HUES64 (cell line): ENCODE data around the gene PCSK5.

ENCODE experiments used
- H3K27ac ChIP-seq: 2 replicates; pipeline ENCODE4 v1.7.0; 2013; ENCODE audit warnings: low read depth, low read length, inconsistent platforms
- H3K27me3 ChIP-seq: 2 replicates; pipeline ENCODE4 v1.6.1; 2013; ENCODE audit warnings: mild to moderate bottlenecking, low read length; ENCODE audit not compliant: insufficient read depth
- H3K36me3 ChIP-seq: 2 replicates; pipeline ENCODE4 v1.6.1; 2013; ENCODE audit warnings: mild to moderate bottlenecking, low read length; ENCODE audit not compliant: insufficient read depth
- H3K4me1 ChIP-seq: 2 replicates; pipeline ENCODE4 v1.6.1; 2013; ENCODE audit warnings: mild to moderate bottlenecking, low read length, moderate library complexity; ENCODE audit not compliant: insufficient read depth
- H3K4me3 ChIP-seq: 2 replicates; pipeline ENCODE4 v1.5.1; 2013; ENCODE audit warnings: mild to moderate bottlenecking, low read length, moderate library complexity
- H3K9ac ChIP-seq: 2 replicates; pipeline ENCODE4 v1.6.1; 2013; ENCODE audit warnings: mild to moderate bottlenecking, low read depth, low read length
- H3K9me3 ChIP-seq: 2 replicates; pipeline ENCODE4 v1.6.1; 2013; ENCODE audit warnings: low read depth, low read length; ENCODE audit not compliant: insufficient read depth
- WGBS: fragments of 150-250, 120-280 bp; methylation state at CpG from one replicate; pipeline ENCODE4 v1.1.7; 2013; ENCODE audit warnings: missing lambda C conversion rate; 5-methylcytosine and 5-hydroxymethylcytosine counted together

PCSK5 gene

GRCh38 chr9:76338418-76338817, 447.9 kb downstream of the PCSK5 start:
- Histone ChIP-seq H3K36me3 (no peaks in the 10 kb centered on the region), H3K9ac (no peak overlapping the region), H3K27ac (no peak overlapping the region), H3K9me3 (no peaks in the 10 kb centered on the region), H3K4me1 (peaks cover 4% of the 10 kb centered on the region; the same call in 1 of the 2 replicates), H3K27me3 (no peaks in the 10 kb centered on the region), H3K4me3 (no peak overlapping the region)
- WGBS = 74% methylated on average over 5 of the region's 6 CpGs

- 96% methylated on average over 1 of the region's 1 CpG for WGBS
- Histone ChIP-seq H3K4me1 (no peaks in the 10 kb centered on the region), H3K27ac (no peak overlapping the region), H3K36me3 (no peaks in the 10 kb centered on the region), H3K4me3 (no peak overlapping the region), H3K27me3 (no peaks in the 10 kb centered on the region), H3K9ac (no peak overlapping the region), H3K9me3 (no peaks in the 10 kb centered on the region)
Observed at GRCh38 chr9:76341616-76342015, 451.1 kb downstream of the PCSK5 start.

DNA sequence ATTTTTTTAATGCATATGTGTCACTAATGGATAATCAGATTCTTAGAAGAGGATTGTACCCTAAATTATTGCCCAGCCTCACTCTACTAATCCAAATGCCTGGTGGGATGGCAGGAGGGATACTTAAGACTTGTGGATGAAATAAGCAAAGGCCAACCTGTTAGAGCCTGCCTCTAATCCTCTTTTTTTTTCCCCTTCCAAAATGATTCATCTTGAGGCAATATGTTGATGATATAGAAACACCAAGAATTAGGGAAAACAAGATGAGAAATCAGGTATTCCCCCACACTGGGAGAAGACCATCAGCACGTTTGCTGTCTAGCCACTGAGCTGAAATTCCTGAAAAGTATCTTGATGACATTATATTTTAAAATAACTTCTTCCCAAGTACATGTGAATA, 451.7 kb downstream of the PCSK5 start:
- H3K4me1 ChIP-seq = no peaks in the 10 kb centered on the region
- H3K9ac ChIP-seq = no peak overlapping the region
- H3K27me3 ChIP-seq = no peaks in the 10 kb centered on the region
- H3K36me3 ChIP-seq = no peaks in the 10 kb centered on the region
- H3K27ac ChIP-seq = no peak overlapping the region
- no peaks in the 10 kb centered on the region for H3K9me3 ChIP-seq
- H3K4me3 ChIP-seq = no peak overlapping the region
- no CpG with 5 or more reads among the region's 1 CpG for WGBS

DNA sequence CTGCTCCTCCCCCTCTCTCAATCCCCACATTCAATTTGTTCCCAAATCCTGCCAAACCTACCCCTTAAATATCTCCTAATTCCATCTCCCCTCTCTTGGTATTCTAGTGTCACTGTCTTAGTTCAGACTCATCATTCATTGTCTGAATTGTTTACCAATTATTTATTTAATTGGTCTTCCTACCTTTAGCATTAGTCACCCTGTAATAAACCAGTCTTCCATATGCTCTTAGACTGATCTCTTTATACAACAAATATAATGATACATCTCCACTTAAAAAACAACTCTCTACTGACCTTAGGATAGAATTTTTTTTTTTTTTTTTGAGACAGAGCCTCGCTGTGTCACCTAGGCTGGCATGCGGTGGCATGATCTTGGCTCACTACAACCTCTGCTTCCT, 452.4 kb downstream of the PCSK5 start:
- Histone ChIP-seq H3K27ac (no peak overlapping the region), H3K4me3 (no peak overlapping the region), H3K27me3 (no peaks in the 10 kb centered on the region), H3K9me3 (no peaks in the 10 kb centered on the region), H3K9ac (no peak overlapping the region), H3K4me1 (no peaks in the 10 kb centered on the region), H3K36me3 (no peaks in the 10 kb centered on the region)
- WGBS = 93% methylated on average over 2 of the region's 2 CpGs

DNA sequence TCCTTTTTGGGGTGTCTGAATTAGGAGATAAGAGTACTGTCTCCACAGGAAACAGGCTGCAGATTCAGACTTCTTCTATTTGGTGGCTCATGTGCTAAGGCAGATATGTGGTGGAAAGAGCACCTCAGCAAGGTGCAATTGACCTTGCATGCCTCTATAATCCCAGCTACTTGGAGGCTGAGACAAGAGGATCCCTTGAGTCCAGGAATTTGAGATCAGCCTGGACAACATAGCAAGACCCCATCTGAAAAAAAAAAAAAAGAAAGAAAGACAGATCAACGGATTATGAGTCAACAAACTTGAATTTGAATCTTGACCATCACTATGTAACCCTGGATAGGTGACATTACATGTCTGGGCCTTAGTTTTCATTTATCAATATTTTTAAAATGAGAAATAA, 459.4 kb downstream of the PCSK5 start:
- WGBS = no CpG with 5 or more reads among the region's 1 CpG
- H3K4me3 ChIP-seq = no peak overlapping the region
- H3K27me3 ChIP-seq = no peaks in the 10 kb centered on the region
- H3K9me3 ChIP-seq = no peaks in the 10 kb centered on the region
- no peak overlapping the region for H3K9ac ChIP-seq
- H3K36me3 ChIP-seq = no peaks in the 10 kb centered on the region
- H3K27ac ChIP-seq = no peak overlapping the region
- H3K4me1 ChIP-seq = no peaks in the 10 kb centered on the region

DNA sequence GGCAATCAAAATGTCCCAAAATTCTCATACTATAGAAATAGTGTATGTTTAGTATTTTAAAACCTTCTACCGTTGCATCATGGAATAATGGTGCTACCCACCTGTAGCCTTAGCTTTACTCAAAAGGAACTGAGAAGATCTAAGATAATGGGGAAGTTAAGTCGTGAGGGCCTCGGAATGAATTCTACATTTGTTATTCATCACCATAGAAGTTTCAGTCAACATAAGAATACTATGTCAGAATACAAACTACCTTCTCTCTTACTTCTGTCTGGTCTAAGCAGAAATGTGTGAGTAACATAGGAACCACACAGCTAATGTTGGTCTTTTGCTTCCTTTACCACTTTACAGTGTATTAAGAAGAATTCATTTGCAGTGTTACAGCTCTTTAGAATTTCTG, 460.5 kb downstream of the PCSK5 start:
- Histone ChIP-seq H3K27me3 (no peaks in the 10 kb centered on the region), H3K27ac (no peak overlapping the region)
- WGBS = no CpG with 5 or more reads among the region's 3 CpGs

DNA sequence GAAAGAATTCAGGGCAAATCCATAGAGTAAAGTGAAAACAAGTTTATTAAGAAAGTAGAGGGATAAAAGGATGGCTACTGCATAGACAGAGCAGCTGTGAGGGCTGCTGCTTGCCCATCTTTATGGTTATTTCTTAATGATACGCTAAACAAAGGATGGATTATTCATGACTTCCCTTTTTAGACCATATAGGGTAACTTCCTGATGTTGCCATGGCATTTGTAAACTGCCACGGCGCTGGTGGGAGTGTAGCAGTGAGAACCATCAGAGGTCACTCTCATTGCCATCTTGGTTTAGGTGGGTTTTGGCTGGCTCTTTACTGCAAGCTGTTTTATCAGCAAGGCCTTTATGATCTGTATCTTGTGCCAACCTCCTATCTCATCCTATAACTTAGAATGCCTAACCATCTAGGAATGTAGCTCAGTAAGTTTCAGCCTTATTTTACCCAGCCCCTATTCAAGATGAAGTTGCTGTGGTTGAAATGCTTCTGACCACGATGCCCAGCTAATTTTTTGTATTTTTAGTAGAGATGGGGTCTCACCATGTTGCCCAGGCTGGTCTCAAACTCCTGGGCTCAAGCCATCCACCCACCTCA, 461.6 kb downstream of the PCSK5 start:
- 91% methylated on average over 4 of the region's 4 CpGs for WGBS
- Histone ChIP-seq H3K27ac (no peak overlapping the region), H3K9me3 (no peaks in the 10 kb centered on the region), H3K4me1 (no peaks in the 10 kb centered on the region), H3K9ac (no peak overlapping the region), H3K4me3 (no peak overlapping the region), H3K27me3 (no peaks in the 10 kb centered on the region), H3K36me3 (no peaks in the 10 kb centered on the region)

More for the DNA sequence above, 460.5 kb downstream of the PCSK5 start:
- H3K9ac ChIP-seq = no peak overlapping the region
- H3K9me3 ChIP-seq = no peaks in the 10 kb centered on the region
- H3K36me3 ChIP-seq = no peaks in the 10 kb centered on the region
- H3K4me1 ChIP-seq = no peaks in the 10 kb centered on the region
- H3K4me3 ChIP-seq = no peak overlapping the region

GRCh38 chr9:76353280-76353679, 462.8 kb downstream of the PCSK5 start:
- no peak overlapping the region for H3K27ac ChIP-seq
- no peak overlapping the region for H3K4me3 ChIP-seq
- H3K36me3 ChIP-seq = no peaks in the 10 kb centered on the region
- no peaks in the 10 kb centered on the region for H3K4me1 ChIP-seq
- H3K27me3 ChIP-seq = no peaks in the 10 kb centered on the region
- 84% methylated on average over 5 of the region's 5 CpGs for WGBS
- H3K9me3 ChIP-seq = no peaks in the 10 kb centered on the region
- H3K9ac ChIP-seq = no peak overlapping the region

GRCh38 chr9:76354221-76354620, 463.7 kb downstream of the PCSK5 start:
- Histone ChIP-seq H3K9ac (no peak overlapping the region), H3K27me3 (no peaks in the 10 kb centered on the region), H3K27ac (no peak overlapping the region), H3K4me3 (no peak overlapping the region), H3K4me1 (no peaks in the 10 kb centered on the region), H3K36me3 (no peaks in the 10 kb centered on the region), H3K9me3 (no peaks in the 10 kb centered on the region)
- 69% methylated on average over 3 of the region's 3 CpGs for WGBS

GRCh38 chr9:76355886-76356285, 465.4 kb downstream of the PCSK5 start:
- H3K4me1 ChIP-seq = no peaks in the 10 kb centered on the region
- no peak overlapping the region for H3K27ac ChIP-seq
- no peak overlapping the region for H3K9ac ChIP-seq
- H3K9me3 ChIP-seq = no peaks in the 10 kb centered on the region
- H3K4me3 ChIP-seq = no peak overlapping the region
- no peaks in the 10 kb centered on the region for H3K27me3 ChIP-seq
- WGBS = 88% methylated on average over 6 of the region's 6 CpGs
- no peaks in the 10 kb centered on the region for H3K36me3 ChIP-seq

DNA sequence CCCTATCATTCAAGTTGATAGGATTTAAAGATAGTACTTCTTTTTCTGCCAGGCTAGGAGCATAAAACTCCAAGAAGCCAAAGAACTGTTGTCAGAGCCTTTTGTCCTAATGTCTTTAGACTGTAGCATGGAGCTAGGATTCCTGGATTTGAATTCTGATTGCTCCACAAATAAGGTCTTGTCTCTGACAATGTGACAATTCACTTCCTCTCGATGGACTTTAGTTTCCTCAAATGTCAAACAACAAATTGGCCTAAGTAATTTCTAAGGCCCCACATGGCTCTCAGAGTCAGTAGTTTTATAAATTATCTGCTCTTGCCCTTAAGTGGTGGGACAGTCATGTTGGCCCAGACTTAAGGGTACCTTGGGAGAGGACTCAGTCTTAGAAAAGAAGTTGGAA, 467.1 kb downstream of the PCSK5 start:
- no peaks in the 10 kb centered on the region for H3K27me3 ChIP-seq
- no peak overlapping the region for H3K4me3 ChIP-seq
- H3K36me3 ChIP-seq = no peaks in the 10 kb centered on the region
- H3K27ac ChIP-seq = no peak overlapping the region
- WGBS = 97% methylated on average over 1 of the region's 1 CpG
- no peak overlapping the region for H3K9ac ChIP-seq
- no peaks in the 10 kb centered on the region for H3K4me1 ChIP-seq
- no peaks in the 10 kb centered on the region for H3K9me3 ChIP-seq

DNA sequence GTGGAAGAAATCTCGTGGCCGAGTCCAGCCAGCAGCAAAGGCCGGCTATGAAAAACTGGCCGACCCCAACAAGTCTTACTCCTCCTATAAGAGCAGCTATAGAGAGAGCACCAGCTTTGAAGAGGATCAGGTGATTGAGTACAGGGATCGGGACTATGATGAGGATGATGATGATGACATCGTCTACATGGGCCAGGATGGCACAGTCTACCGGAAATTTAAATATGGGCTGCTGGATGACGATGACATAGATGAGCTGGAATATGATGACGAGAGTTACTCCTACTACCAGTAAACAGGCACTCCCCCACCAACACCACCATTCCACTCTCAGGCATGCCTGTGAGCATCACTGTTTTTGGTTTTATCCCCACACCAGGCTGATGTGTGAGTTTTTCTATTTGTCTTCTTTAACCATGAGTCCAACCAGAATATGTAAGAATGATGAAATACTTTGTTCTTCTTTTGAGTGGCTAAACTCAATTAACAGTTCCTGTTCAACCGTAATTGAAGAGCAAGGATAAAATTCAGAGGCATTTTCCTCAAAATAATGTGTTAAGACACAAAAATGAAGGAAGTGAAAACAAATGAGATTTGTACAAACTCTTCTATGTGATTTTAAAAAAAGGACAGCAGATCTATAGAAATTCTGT, 468.3 kb downstream of the PCSK5 start:
- H3K9ac ChIP-seq = no peak overlapping the region

More for the DNA sequence above, 468.3 kb downstream of the PCSK5 start:
- Histone ChIP-seq H3K4me1 (no peaks in the 10 kb centered on the region), H3K4me3 (no peak overlapping the region), H3K36me3 (no peaks in the 10 kb centered on the region), H3K27ac (no peak overlapping the region), H3K27me3 (no peaks in the 10 kb centered on the region), H3K9me3 (no peaks in the 10 kb centered on the region)
- WGBS = 97% methylated on average over 5 of the region's 10 CpGs
